IPS-NIHi7 (cell line): ENCODE measurements around the gene ZNF470.

ENCODE experiments used
- DNase-seq: peaks from one replicate; pipeline ENCODE4 v3.0.0; 2012; ENCODE audit warnings: mixed read lengths; ENCODE audit errors: extremely low spot score

ZNF470 gene

DNA sequence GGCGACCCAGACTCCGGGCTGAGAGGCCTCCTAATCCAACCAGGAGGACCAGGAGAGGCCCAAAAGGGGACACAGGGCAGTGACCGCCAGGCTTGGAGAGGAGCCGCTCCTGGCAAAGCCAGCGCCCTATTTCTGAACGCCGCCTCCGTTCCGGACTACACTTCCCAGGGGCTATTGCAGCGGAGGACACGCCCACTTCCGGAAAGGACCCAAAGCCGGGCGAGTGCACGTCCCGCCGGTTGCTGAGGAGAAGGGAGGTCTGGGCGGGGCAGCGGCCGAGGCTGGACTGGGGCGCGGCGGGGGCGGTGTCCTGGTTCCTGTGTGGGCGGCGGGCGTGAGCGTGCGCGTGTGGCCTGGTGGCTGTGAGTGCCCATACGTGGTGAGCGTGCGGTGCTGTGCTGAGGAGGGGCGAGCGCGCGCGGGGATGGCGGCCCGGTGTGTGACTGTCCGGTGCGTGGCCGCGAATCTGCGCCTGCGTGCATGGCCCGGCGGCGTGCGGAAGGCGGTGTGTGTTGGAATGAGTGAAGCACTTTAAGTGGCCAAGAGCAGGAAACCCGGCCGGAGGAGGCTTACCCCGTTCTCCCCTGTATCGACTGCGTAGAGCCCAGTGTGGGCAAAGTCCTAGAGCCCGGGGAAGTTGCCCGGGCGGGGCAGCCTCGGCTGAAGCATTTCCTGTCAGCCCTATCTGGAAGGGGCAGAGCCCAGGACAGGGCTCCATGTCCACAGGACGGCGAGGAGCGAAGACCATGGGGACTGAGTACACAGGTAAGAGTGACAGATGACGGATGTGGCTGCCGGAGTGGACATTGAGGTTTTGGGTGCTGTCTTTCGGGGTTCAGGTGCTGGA lies at the start of gene ZNF470:
Gene ZNF470, plus strand, starts transcription at position 195 of the 847 bp plus-strand sequence. CDS start 2,844 bp downstream, outside the sequence.
- peak; percentile 99 for DNase-seq

DNA sequence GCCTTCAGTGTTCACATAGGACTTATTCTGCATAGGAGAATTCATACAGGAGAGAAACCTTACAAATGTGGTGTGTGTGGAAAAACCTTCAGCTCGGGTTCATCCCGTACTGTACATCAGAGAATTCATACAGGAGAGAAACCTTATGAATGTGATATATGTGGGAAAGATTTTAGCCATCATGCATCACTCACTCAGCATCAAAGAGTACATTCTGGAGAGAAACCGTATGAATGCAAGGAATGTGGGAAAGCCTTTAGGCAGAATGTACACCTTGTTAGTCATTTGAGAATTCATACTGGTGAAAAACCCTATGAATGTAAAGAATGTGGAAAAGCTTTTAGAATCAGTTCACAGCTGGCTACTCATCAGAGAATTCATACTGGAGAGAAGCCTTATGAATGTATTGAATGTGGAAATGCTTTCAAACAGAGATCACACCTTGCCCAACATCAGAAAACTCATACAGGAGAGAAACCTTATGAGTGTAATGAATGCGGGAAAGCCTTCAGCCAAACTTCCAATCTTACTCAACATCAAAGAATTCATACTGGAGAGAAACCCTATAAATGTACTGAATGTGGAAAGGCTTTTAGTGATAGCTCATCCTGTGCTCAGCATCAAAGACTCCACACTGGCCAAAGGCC lies 41.9 kb upstream of the ZNF470 start:
- no peak for DNase-seq

GRCh38 chr19:56537442-56537841 lies 29.8 kb upstream of the ZNF470 start:
- no peak for DNase-seq

DNA sequence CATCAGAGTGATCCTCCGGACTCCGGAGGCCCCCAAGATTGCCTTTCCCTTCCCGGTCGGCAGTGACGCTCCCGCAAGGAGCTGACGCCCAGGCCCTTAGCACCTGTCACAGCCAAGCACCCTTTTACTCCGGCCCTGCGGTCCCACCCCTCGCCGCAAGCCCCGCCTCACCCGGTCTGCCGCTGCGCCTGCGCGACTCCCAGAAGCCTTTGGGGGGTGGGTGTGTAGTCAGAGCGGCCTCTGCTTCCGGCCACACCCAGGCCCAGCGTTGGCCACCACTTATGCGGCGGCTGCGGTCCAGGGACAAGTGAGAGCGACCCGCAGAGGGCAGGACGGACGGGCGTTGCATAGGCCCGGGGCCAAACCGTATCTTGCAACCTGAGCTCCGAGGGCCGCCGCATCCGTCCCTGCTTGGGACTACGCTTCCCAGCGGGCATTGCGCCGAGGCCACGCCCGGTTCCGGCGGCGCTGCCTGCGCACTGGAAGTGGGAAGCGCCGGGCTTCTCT lies 29.0 kb upstream of the ZNF470 start:
- DNase-seq: peak; percentile 93

DNA sequence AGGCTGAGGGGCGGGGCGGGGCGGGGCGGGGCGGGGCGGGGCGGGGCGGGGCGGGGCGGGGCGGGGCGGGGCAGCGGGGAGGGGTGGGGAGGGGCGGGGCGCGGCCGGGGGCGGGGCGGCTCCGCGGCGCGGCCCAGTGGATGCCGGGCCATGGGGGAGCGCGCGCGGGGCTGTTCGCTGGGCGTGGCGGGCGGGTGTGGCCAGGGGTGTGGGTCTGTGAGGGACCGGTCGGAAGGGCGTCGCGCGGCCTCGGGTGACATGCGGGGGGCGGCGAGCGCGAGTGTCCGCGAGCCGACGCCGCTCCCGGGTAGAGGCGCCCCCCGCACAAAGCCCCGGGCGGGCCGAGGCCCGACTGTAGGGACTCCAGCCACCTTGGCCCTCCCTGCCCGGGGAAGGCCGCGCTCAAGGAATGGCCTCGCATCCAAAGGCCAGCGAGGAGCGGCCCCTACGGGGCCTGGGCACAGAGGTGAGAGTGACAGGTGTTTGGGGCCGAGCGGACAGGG lies 28.5 kb upstream of the ZNF470 start, which contains the start of gene ZFP28:
Gene ZFP28, plus strand, starts transcription at position 188 of the 503 bp plus-strand sequence. Its CDS starts 71 bp downstream, at position 259.
- DNase-seq: peak; percentile 89

DNA sequence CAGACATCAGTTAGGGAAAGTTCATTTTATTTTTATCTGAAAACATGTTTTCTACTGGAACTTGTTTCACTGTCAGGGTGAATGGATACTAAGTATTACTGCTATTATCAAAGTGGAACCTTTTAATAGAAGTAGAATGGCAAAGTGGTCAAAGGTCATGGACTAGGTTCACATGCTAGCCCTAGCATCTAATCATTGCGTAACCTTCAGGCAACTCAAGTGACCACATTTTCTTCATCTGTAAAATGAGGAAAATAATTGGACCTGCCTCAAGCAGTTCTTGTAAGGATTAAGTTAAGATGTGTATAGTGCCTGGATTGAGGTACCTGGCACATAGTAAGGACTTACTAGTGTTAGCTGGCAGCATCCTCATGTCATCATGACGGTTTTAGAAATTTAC lies 23.5 kb upstream of the ZNF470 start:
- DNase-seq: no peak

DNA sequence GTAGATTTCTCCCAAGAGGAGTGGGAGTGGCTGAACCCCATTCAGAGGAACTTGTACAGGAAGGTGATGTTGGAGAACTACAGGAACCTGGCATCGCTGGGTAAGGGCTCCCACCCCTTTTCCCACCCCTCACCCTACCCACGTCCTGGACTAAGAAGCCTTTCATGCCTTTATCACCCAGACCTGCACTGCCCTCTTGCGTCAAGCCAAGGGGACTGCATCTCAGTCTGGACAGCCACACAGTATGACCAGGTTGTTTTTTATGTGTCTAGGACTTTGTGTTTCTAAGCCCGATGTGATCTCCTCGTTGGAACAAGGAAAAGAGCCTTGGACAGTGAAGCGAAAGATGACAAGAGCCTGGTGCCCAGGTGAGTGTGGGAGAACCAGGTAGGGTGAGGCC lies 19.7 kb upstream of the ZNF470 start:
- DNase-seq: peak; percentile 15

DNA sequence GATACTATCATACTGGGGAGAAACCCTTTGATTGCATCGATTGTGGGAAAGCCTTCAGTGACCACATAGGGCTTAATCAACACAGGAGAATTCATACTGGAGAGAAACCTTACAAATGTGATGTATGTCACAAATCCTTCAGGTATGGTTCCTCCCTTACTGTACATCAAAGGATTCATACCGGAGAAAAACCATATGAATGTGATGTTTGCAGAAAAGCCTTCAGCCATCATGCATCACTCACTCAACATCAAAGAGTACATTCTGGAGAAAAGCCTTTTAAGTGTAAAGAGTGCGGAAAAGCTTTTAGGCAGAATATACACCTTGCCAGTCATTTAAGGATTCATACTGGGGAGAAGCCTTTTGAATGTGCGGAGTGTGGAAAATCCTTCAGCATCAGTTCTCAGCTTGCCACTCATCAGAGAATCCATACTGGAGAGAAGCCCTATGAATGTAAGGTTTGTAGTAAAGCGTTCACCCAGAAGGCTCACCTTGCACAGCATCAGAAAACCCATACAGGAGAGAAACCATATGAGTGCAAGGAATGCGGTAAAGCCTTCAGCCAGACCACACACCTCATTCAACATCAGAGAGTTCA lies 12.9 kb upstream of the ZNF470 start:
- no peak for DNase-seq

GRCh38 chr19:56562766-56563165 lies 4.5 kb upstream of the ZNF470 start:
- DNase-seq: no peak

- DNase-seq: peak; percentile 42
Measured at GRCh38 chr19:56566904-56567273, 379 bp upstream of the ZNF470 start.

- DNase-seq: no peak
Measured at GRCh38 chr19:56572589-56572988, 5.3 kb downstream of the ZNF470 start.

GRCh38 chr19:56573914-56574313 lies 6.6 kb downstream of the ZNF470 start:
- DNase-seq: no peak

GRCh38 chr19:56577719-56578602 lies 10.7 kb downstream of the ZNF470 start:
- no peak for DNase-seq

DNA sequence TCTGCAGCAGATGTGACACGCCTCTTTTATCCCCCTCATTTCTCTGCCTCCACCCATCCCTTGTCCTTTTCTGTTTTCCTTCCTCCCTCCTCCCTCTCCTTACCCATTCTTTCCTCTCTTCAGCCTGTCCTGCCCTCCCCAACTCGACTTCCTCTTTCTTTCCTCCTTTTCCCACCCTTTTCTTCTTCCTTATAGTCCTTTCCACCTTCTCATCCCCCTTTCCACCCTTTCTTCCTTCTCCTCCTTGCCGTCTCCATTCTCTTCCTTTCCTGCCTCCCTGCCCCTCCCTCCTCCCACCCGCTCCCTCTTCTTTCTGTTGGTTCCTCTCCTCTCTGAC lies 27.1 kb downstream of the ZNF470 start:
- DNase-seq: no peak

DNA sequence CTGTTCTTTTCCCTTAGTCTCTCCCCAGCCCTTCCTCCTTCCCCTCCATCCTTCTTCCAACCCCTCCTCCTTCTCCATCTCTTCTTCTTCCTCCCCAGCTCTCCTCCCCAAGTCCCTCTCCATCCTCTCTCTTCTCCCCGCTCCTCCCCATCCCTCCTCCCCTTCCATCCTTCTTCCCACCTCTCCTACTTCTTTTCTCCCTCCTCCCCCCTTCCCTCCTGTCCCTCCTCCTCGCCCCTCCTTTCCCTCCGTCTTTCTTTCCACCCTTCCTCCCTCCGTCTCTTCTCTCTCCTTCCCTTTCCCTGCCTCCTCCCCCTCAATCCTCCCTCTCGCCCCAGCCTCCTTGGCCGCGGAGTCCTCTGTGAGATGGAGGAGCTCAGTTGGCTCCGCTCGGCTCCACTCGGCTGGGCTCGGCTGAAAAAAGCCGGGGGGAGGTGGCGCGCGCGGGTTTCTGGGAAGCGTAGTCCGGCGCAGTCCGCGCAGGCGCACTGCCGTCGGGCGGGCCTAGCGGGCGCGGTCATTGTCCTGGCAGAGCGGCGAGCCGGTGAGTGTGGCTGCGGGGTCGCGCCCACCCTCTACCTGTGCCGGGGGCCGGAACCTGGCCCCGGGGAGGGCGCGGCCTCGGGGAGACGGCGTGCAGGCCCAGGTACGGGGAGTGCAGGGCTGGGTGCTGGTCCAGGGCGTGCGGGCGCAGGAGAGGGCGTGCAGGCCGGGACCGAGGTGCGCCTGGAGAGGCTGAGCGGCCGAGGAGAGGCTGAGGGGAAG lies 27.7 kb downstream of the ZNF470 start, which contains the start of gene ZNF71:
Gene ZNF71, plus strand, starts transcription at position 520 of the 765 bp plus-strand sequence. CDS start 6,257 bp downstream, outside the sequence.
- peak; percentile 100 for DNase-seq

DNA sequence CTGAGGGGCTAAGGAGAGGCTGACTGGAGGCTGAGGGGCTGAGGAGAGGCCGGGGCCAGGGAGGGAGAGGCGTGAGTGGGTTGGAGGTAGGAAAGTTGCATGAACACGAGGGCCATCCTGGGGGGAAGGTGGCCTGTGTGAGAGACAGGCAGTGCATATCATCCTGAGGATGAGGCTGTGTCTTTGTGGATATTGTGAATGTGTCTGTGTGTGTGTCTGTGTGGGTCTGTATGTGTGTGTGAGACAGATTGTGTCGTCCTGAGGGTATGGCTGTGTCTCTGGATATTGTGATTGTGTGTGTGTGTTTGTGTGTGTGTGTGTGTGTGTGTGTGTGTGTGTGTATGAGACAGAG lies 28.3 kb downstream of the ZNF470 start:
- DNase-seq: no peak

GRCh38 chr19:56596676-56597075 lies 29.4 kb downstream of the ZNF470 start:
- no peak for DNase-seq

DNA sequence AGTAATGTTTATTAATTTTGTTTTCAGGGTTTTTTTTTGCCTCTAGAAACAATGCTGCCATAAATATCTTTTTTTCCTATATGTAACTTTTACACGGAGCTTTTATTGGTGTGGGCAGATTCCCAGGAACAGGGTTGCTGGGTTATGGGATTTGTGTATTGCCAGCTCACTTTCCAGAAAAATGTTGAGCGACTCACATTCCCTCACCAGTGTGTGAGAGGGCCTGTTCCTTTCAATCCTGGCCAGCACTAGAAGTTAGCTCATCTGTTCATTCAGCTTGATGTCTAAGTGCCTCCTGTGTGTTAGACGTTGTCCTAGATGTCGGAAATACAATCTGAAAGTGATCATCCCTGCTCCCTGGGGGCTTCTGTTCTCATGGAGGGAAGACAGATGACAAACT lies 30.4 kb downstream of the ZNF470 start:
- DNase-seq: no peak

GRCh38 chr19:56601375-56601774 lies 34.1 kb downstream of the ZNF470 start:
- DNase-seq: no peak

DNA sequence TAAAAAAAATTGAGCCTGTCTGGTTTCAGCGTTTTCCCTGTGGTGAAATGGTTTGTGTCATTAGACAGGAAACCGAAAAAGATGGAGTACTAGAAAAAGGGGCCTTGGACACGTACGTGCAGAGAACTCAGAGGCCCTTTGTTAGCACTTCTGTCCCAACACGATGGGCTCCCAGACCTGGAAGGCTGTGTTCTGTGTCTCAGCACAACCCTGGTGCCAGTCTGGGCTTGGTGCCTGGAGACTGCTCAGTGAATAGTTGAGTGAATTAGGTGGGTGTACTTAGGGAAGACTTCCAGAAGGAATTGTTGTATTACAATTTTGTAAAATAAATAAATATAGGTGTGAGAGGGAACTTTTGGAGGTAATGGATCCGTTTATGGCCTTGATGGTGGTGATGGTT lies 36.6 kb downstream of the ZNF470 start:
- DNase-seq: no peak
